IMR-90 (cell line): ENCODE data around the gene ICAM2. TPM values are rescaled to one million over a fixed set of nuclear protein-coding genes. Genes with fewer than 3 reads are reported as not detected.
"Not testable (repeated sequence)": the region's sequence is repeated elsewhere in the genome, so short reads cannot be mapped to it uniquely, and the experiment has no call there.

Source experiments
- ATAC-seq: fragments of 200-7000 bp; cut with Tn5 transposase; 2 replicates; pipeline ENCODE4 v1.9.1; 2020; ENCODE audit warnings: low read depth, mild to moderate bottlenecking, moderate library complexity
- BruUV-seq: library from RNA; stranded (reverse); fragments of 400-500 nt; replicated peaks from 2 replicates; lab custom pipeline; 2021; lab: Mats Ljungman, UMichigan
- CTCF ChIA-PET: fragments of 300-600 bp; formaldehyde crosslinking; extraction: SDS; loops from one replicate; lab custom pipeline; 2021; ENCODE audit warnings: antibody characterized with exemption; lab: Yijun Ruan, JAX
- POLR2A ChIA-PET: fragments of 300-600 bp; sonication (Branson Sonifier 250); formaldehyde crosslinking; loops from one replicate; lab custom pipeline; 2022; ENCODE audit warnings: antibody characterized with exemption; ENCODE audit not compliant: unreplicated experiment; lab: Charles Lee
- DNase-seq: peaks from one replicate; pipeline ENCODE4 v3.0.0; 2013
- H2AFZ ChIP-seq: replicated peaks from 2 replicates; pipeline ENCODE3; 2013; ENCODE audit warnings: low read length, mild to moderate bottlenecking; ENCODE audit not compliant: poor library complexity
- H2AK5ac ChIP-seq: 2 replicates; pipeline ENCODE4 v1.6.1; 2013; ENCODE audit warnings: low read depth, low read length, inconsistent platforms
- H2AK9ac ChIP-seq: replicated peaks from 2 replicates; pipeline ENCODE3; 2013; ENCODE audit warnings: mild to moderate bottlenecking, low read depth, low read length, moderate library complexity; ENCODE audit not compliant: poor library complexity
- H2BK120ac ChIP-seq: 2 replicates; pipeline ENCODE4 v1.6.1; 2013; ENCODE audit warnings: low read depth, low read length, inconsistent platforms
- H2BK15ac ChIP-seq: 3 replicates; pipeline ENCODE4 v1.6.1; 2013; ENCODE audit warnings: low read depth, low read length, inconsistent platforms
- H2BK20ac ChIP-seq: 2 replicates; pipeline ENCODE4 v1.6.1; 2013; ENCODE audit warnings: low read depth, mild to moderate bottlenecking, inconsistent platforms, low read length, moderate library complexity
- H2BK5ac ChIP-seq: 2 replicates; pipeline ENCODE4 v1.6.1; 2013; ENCODE audit warnings: mild to moderate bottlenecking, low read depth, low read length, inconsistent platforms; ENCODE audit not compliant: poor library complexity, severe bottlenecking
- H3K14ac ChIP-seq: replicated peaks from 2 replicates; pipeline ENCODE4 v1.6.1; 2013; ENCODE audit warnings: low read depth, low read length, inconsistent platforms
- H3K18ac ChIP-seq: 2 replicates; pipeline ENCODE4 v1.6.1; 2013; ENCODE audit warnings: low read depth, low read length, control low read depth
- H3K23ac ChIP-seq: 2 replicates; pipeline ENCODE4 v1.6.1; 2013; ENCODE audit warnings: low read depth, low read length, inconsistent platforms
- H3K27ac ChIP-seq: 2 replicates; pipeline ENCODE4 v1.5.1; 2013; ENCODE audit warnings: mild to moderate bottlenecking, control low read depth, low read length; ENCODE audit not compliant: insufficient read depth
- H3K27me3 ChIP-seq: 2 replicates; pipeline ENCODE4 v1.6.1; 2013; ENCODE audit warnings: low read length; ENCODE audit not compliant: control insufficient read depth, insufficient read depth
- H3K36me3 ChIP-seq: 2 replicates; pipeline ENCODE4 v1.6.1; 2013; ENCODE audit warnings: low read length, mixed read lengths; ENCODE audit not compliant: control insufficient read depth, insufficient read depth
- H3K4ac ChIP-seq: 2 replicates; pipeline ENCODE4 v1.6.1; 2013; ENCODE audit warnings: low read depth, low read length, inconsistent platforms
- H3K4me1 ChIP-seq: 2 replicates; pipeline ENCODE4 v1.6.1; 2013; ENCODE audit warnings: low read length, mixed read lengths; ENCODE audit not compliant: control insufficient read depth, insufficient read depth
- H3K4me2 ChIP-seq: 2 replicates; pipeline ENCODE4 v1.6.1; 2013; ENCODE audit warnings: low read depth, mild to moderate bottlenecking, control low read depth, low read length, moderate library complexity
- H3K4me3 ChIP-seq: 2 replicates; pipeline ENCODE4 v1.5.1; 2013; ENCODE audit warnings: low read depth, mild to moderate bottlenecking, control low read depth, low read length, moderate library complexity; ENCODE audit not compliant: insufficient read depth
- H3K56ac ChIP-seq: 2 replicates; pipeline ENCODE4 v1.6.1; 2013; ENCODE audit warnings: low read length, inconsistent platforms; ENCODE audit not compliant: insufficient read depth; ENCODE audit errors: extremely low read depth
- H3K79me1 ChIP-seq, 2 experiments: 2 replicates each; pipeline ENCODE4 v1.6.1; 2013; ENCODE audit warnings: low read length in 2 of 2, inconsistent platforms in 1 of 2, low read depth in 1 of 2
- H3K9ac ChIP-seq: 2 replicates; pipeline ENCODE4 v1.6.1; 2013; ENCODE audit warnings: low read depth, low read length, control low read depth
- H3K9me1 ChIP-seq: 2 replicates; pipeline ENCODE4 v1.6.1; 2013; ENCODE audit warnings: low read length, inconsistent platforms; ENCODE audit not compliant: insufficient read depth
- H3K9me3 ChIP-seq: 2 replicates; pipeline ENCODE4 v1.6.1; 2013; ENCODE audit warnings: low read length; ENCODE audit not compliant: control insufficient read depth, insufficient read depth
- H4K20me1 ChIP-seq: 2 replicates; pipeline ENCODE4 v1.6.1; 2013; ENCODE audit warnings: low read length, inconsistent platforms; ENCODE audit not compliant: insufficient read depth
- H4K5ac ChIP-seq: 2 replicates; pipeline ENCODE4 v1.6.1; 2013; ENCODE audit warnings: mild to moderate bottlenecking, low read depth, low read length, control low read depth
- H4K8ac ChIP-seq, 2 experiments: 2 replicates each; pipeline ENCODE4 v1.6.1; 2013; ENCODE audit warnings: low read depth in 2 of 2, low read length in 2 of 2, control low read depth in 1 of 2, inconsistent platforms in 1 of 2
- H4K91ac ChIP-seq: 2 replicates; pipeline ENCODE4 v1.6.1; 2013; ENCODE audit warnings: low read depth, low read length, inconsistent platforms; ENCODE audit not compliant: insufficient read depth
- CEBPB ChIP-seq: IDR thresholded peaks from 2 replicates; pipeline ENCODE4 v1.6.1; 2012; ENCODE audit warnings: low read depth, low read length, improper control_type of control experiment
- CHD1 ChIP-seq: IDR thresholded peaks from 2 replicates; pipeline ENCODE4 v1.6.1; 2012; ENCODE audit warnings: low read depth, low read length, improper control_type of control experiment
- FOS ChIP-seq: fragments of 150-350 bp; IDR thresholded peaks from 2 replicates; pipeline ENCODE4 v1.6.1; 2016; ENCODE audit warnings: low read depth, low read length
- NFE2L2 ChIP-seq: fragments of 150-350 bp; IDR thresholded peaks from 2 replicates; pipeline ENCODE4 v1.6.1; 2016; ENCODE audit warnings: low read depth, mild to moderate bottlenecking, low read length
- POLR2A ChIP-seq: IDR thresholded peaks from 2 replicates; pipeline ENCODE4 v1.6.1; 2012; ENCODE audit warnings: mild to moderate bottlenecking, low read depth, low read length
- SMC3 ChIP-seq: fragments of 150-350 bp; IDR thresholded peaks from 2 replicates; pipeline ENCODE4 v1.6.1; 2016; ENCODE audit warnings: low read depth, mild to moderate bottlenecking, antibody characterized with exemption, low read length, moderate library complexity
- WGBS, 2 experiments: methylation state at CpG; one replicate each; pipeline versions ENCODE4 v1.1.5 to v1.1.7; 2013; ENCODE audit warnings: missing lambda C conversion rate in 2 of 2; ENCODE audit not compliant: insufficient read length in 1 of 2; ENCODE audit errors: extremely low coverage in 2 of 2; 5-methylcytosine and 5-hydroxymethylcytosine counted together
- dilution Hi-C: fragments of 300-500 bp; cut with HindIII; formaldehyde crosslinking; loops from one replicate; pipeline ENCODE4 v1.14.3; 2018; ENCODE audit warnings: low sequenced_read_pairs; ENCODE audit not compliant: unreplicated experiment
- in situ Hi-C: fragments of 300-500 bp; cut with MboI; formaldehyde crosslinking; loops from 3 replicates; pipeline ENCODE4 v1.14.3; 2019; ENCODE audit warnings: low sequenced_read_pairs, inconsistent platforms, mixed read lengths
- intact Hi-C: fragments of 100-400 bp; cut with micrococcal nuclease; formaldehyde crosslinking; loops from 2 replicates; pipeline ENCODE4 v1.10.0; 2022
- polyA plus RNA-seq, 3 experiments: library from polyadenylated mRNA; depleted of rRNA; stranded (reverse); fragments of >200 nt; gene quantifications; 2 replicates each; pipeline ENCODE4 v1.2.3, GENCODE V29; 2012; ENCODE audit warnings: low replicate concordance in 1 of 3
- total RNA-seq: library from RNA; depleted of rRNA; stranded (reverse); fragments of >200 nt; gene quantifications from 2 replicates; pipeline ENCODE4 v1.2.3, GENCODE V29; 2012
- TF ChIP-seq, protein P1 (sequence below): fragments of 150-350 bp; IDR thresholded peaks from 2 replicates; pipeline ENCODE4 v1.6.1; 2017; ENCODE audit warnings: mild to moderate bottlenecking, antibody characterized with exemption, low read length, low read depth

ICAM2 gene
- total and polyA plus RNA-seq, 2 of the 4 experiments (the other 2 are of a cell fraction), result 0.12 TPM; not detected in 1

DNA sequence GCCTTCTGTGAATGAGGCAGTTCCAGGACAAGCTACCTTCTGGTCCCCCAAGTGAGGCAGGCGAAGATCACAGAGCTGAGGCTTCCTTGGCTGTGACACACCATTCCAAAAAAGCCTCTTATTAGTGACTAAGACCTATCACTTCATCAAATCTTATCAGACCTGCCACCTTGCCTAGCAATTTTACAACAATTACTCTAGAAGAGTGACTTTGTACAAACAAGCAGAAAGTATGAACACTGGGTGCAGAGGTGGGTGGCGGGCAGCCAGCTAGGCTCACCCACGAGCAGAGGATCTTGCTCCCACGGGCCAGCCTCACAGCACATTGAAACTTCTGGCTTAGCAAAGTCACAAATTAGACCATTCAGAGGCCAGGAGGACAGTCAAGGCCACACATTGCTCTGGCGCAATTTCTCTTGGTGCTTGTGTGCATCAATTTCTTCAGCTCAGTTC, 2.2 kb upstream of the ICAM2 start:
- H3K4ac ChIP-seq, result no peak overlapping the region
- no peak overlapping the region for H2BK20ac ChIP-seq
- no peak overlapping the region for H2BK5ac ChIP-seq
- TF ChIP-seq NFE2L2 (no peak), FOS (no peak), POLR2A (no peak), CEBPB (no peak), CHD1 (no peak), SMC3 (no peak)
- TF ChIP-seq, protein P1, sequence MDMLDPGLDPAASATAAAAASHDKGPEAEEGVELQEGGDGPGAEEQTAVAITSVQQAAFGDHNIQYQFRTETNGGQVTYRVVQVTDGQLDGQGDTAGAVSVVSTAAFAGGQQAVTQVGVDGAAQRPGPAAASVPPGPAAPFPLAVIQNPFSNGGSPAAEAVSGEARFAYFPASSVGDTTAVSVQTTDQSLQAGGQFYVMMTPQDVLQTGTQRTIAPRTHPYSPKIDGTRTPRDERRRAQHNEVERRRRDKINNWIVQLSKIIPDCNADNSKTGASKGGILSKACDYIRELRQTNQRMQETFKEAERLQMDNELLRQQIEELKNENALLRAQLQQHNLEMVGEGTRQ, result no peak
- no peaks in the 10 kb centered on the region for H3K9me3 ChIP-seq
- H3K4me2 ChIP-seq, result no peak overlapping the region
- no TSS peak for BruUV-seq
- H2BK15ac ChIP-seq, result no peak overlapping the region
- H3K4me1 ChIP-seq, result 0 out of 2 replicates have a peak, but pooled peaks cover 2% of the 10 kb centered on the region
- H3K79me1 ChIP-seq, result no peaks in the 10 kb centered on the region
- H3K4me3 ChIP-seq, result no peak overlapping the region
- peak overlapping the region; percentile 48 for H2AK9ac ChIP-seq
- no peak overlapping the region for H2AFZ ChIP-seq
- ChIA-PET CTCF (interaction anchor here (0.6 kb wide), 1 partner anchor 98 kb away, joined by 3 read pairs; no protein-coding TSS in a partner anchor), POLR2A (no interaction called here)
- in situ Hi-C loops, result loop anchor here (10.0 kb wide), 2 partner anchors 108 to 262 kb away; partner anchors contain the start of genes CSHL1 and GH1
- H3K14ac ChIP-seq, result no peak overlapping the region
- no peak overlapping the region for H3K56ac ChIP-seq
- dilution Hi-C loops, result no loop called here
- intact Hi-C loops, result no loop called here
- no peaks in the 10 kb centered on the region for H3K9me1 ChIP-seq
- no peaks in the 10 kb centered on the region for H4K20me1 ChIP-seq
- no peak overlapping the region for H4K8ac ChIP-seq
- WGBS, 2 experiments, result no CpG with 5 or more reads among the region's 5 CpGs
- no peak overlapping the region for H3K27ac ChIP-seq
- DNase-seq (no peak), ATAC-seq (no peak)
- H2AK5ac ChIP-seq, result no peak overlapping the region
- H3K27me3 ChIP-seq, result peaks cover 6% of the 10 kb centered on the region; the same call in 1 of the 2 replicates
- no peak overlapping the region for H4K5ac ChIP-seq
- no peak overlapping the region for H3K23ac ChIP-seq
- no peak overlapping the region for H2BK120ac ChIP-seq
- H3K9ac ChIP-seq, result no peak overlapping the region
- H3K18ac ChIP-seq, result no peak overlapping the region
- H3K36me3 ChIP-seq, result no peaks in the 10 kb centered on the region
- no peak overlapping the region for H4K91ac ChIP-seq

DNA sequence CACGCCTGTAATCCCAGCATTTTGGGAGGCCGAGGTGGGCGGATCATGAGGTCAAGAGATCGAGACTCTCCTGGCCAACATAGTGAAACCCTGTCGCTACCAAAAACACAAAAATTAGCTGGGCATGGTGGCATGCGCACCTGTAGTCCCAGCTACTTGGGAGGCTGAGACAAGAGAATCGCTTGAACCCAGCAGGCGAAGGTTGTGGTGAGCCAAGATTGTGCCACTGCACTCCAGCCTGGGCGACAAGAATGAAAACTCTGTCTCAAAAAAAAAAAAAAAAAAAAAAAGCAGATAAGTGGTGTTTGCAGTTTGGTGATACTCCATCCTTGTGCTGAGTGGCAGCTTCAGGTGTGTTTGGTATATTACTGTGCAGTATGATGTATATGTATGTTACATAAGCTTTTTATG, 877 bp downstream of the ICAM2 start:
- H4K8ac ChIP-seq, H3K9me1 ChIP-seq, H4K20me1 ChIP-seq, H3K79me1 ChIP-seq, intact Hi-C loops, H3K36me3 ChIP-seq, H4K91ac ChIP-seq, H3K23ac ChIP-seq, H3K27ac ChIP-seq, H3K4ac ChIP-seq, H3K9ac ChIP-seq, H2BK120ac ChIP-seq, ATAC-seq, H3K56ac ChIP-seq, H3K9me3 ChIP-seq, H2AK5ac ChIP-seq, DNase-seq, H4K5ac ChIP-seq, H3K18ac ChIP-seq, dilution Hi-C loops, H3K14ac ChIP-seq, H2BK5ac ChIP-seq, H2AFZ ChIP-seq, H2BK20ac ChIP-seq, POLR2A ChIA-PET, H3K4me3 ChIP-seq, H2AK9ac ChIP-seq, BruUV-seq, H2BK15ac ChIP-seq, H3K4me1 ChIP-seq, H3K4me2 ChIP-seq, in situ Hi-C loops: not testable (repeated sequence)
- WGBS, 2 experiments, result 90% methylated on average over 5 of the region's 9 CpGs; no CpG with 5 or more reads in 1 of the 2 experiments
- H3K27me3 ChIP-seq, result peaks cover 10% of the 10 kb centered on the region
- CTCF ChIA-PET, result interaction anchor here (1.4 to 1.8 kb wide), 2 partner anchors 9 to 100 kb away, joined by 6 read pairs; no protein-coding TSS in a partner anchor
